Stomach (tissue), 4 donors: ENCODE results near the gene ZNHIT1.

ENCODE experiments used
- EP300 ChIP-seq: sonication (generic); formaldehyde crosslinking; IDR thresholded peaks from one replicate; pipeline ENCODE4 v1.6.1; 2017; ENCODE audit warnings: antibody characterized with exemption
- POLR2AphosphoS5 ChIP-seq, 3 donors: sonication (generic); formaldehyde crosslinking; IDR thresholded peaks; one replicate each; pipeline ENCODE4 v1.6.1; 2016; ENCODE audit warnings: antibody characterized with exemption in 3 of 3
- TF ChIP-seq, protein P1 (sequence below), 7 experiments: fragments of 450-650 bp in 4 of 7; fragments of 200-600 bp in 3 of 7; sonication (generic) in 3 of 7; IDR thresholded peaks; one replicate each; pipeline ENCODE4 v1.5.1; 2016 to 2019; ENCODE audit warnings: antibody characterized with exemption in 7 of 7, control low read depth in 2 of 7, mild to moderate bottlenecking in 1 of 7

DNA sequence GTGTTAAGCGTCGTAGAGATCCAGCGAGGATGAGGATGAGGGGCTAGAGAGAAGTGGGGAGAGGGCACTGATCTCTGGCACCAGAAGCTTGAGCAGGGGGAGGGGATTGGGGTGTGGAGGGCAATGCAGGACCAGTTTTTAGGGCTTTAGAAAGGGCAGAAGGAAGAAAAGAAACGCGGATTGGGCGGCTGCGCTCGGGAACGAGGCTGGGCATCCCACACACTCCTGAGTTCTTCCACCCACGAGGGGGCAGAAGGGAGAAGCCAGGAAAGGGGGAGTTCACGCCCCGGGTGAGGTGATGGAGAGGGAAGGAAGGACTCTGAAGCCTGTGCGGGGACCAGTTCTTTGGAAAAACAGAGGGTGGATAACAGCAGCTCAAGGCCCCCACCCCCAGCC lies 46.5 kb upstream of the ZNHIT1 start:
- TF ChIP-seq EP300 = no peak
- TF ChIP-seq POLR2AphosphoS5 (IDR thresholded peaks at IDR 0.05) = no peak
- TF ChIP-seq, protein P1, sequence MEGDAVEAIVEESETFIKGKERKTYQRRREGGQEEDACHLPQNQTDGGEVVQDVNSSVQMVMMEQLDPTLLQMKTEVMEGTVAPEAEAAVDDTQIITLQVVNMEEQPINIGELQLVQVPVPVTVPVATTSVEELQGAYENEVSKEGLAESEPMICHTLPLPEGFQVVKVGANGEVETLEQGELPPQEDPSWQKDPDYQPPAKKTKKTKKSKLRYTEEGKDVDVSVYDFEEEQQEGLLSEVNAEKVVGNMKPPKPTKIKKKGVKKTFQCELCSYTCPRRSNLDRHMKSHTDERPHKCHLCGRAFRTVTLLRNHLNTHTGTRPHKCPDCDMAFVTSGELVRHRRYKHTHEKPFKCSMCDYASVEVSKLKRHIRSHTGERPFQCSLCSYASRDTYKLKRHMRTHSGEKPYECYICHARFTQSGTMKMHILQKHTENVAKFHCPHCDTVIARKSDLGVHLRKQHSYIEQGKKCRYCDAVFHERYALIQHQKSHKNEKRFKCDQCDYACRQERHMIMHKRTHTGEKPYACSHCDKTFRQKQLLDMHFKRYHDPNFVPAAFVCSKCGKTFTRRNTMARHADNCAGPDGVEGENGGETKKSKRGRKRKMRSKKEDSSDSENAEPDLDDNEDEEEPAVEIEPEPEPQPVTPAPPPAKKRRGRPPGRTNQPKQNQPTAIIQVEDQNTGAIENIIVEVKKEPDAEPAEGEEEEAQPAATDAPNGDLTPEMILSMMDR (IDR thresholded peaks at IDR 0.05) = no peak
